ENCODE results near the gene KRTAP10-10. TPM values are rescaled to one million over a fixed set of nuclear protein-coding genes. Genes with fewer than 3 reads are reported as not detected.

Gene KRTAP10-10, protein sequence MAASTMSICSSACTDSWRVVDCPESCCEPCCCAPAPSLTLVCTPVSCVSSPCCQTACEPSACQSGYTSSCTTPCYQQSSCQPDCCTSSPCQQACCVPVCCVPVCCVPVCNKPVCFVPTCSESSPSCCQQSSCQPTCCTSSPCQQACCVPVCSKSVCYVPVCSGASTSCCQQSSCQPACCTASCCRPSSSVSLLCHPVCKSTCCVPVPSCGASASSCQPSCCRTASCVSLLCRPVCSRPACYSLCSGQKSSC
- total RNA-seq = not detected in 2 replicates

DNA sequence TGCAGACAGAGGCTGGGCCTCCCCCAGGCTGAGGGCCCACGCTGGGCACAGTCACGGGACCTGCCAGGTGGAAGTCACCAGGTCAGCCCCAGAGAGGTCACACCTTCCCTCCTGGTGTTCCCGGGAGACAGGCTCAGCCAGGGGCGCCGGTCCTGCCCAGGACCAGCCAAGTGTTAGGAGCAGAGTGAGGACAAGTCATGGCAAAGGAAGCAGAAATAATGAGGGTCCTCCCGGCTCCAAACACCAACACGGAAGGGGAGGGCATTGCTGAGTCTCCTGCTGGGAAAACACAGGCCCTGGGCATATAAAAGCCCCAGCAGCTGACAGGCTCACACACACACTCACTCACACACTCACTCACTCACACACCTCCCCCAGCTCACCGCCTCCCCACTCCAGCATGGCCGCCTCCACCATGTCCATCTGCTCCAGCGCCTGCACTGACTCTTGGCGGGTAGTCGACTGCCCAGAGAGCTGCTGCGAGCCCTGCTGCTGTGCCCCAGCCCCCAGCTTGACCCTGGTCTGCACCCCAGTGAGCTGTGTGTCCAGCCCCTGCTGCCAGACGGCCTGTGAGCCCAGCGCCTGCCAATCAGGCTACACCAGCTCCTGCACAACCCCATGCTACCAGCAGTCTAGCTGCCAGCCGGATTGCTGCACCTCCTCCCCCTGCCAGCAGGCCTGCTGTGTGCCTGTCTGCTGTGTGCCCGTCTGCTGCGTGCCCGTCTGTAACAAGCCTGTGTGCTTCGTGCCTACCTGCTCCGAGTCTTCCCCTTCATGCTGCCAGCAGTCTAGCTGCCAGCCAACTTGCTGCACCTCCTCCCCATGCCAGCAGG, at the start of gene KRTAP10-10:
TSS of gene KRTAP10-10 (plus strand) at position 339 of the 833 bp plus-strand sequence. CDS start at position 401, 62 bp downstream.

DNA sequence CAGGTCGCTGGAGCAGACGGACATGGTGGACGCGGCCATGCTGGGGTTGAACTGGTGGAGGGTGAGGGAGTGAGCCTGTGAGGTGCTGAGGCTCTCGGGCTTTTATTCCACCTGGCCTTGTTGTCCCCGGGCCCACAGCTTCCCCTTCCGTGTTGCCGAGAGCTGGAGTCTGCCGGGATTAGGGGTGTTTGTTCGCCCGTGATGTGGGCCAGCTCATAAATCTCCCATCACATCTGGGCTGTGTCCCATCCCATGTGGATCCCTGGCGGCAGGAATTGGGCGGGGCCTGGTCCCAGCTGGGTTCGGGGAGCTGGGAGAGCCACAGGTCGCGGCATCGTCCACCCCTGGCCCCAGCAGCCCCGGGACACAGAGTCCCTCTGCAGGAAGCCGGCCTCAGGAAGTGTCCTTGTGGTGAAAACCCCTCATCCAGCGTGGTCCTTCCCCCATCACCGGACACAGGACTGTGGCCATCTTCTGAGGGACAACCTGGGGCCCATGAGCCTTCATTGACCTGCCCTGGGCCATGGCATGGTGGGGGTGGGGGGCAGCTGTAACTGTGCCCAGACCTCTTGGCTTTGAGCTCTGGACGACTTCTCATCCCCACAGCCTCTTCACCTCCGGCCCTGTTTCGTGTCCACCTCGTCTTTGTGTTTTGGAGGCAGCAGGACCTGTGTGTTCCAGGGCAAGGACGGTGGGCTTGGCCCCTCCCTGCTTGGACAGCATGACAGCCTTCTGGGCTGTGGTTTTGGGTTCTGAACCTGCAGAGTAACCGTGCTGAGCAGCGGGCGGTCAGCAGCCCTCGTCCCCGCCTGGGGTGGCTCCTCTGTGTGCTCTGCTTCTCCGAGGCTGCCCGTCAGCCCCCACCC, 44.5 kb upstream of the KRTAP10-10 start, which contains the start of gene KRTAP10-6:
TSS of gene KRTAP10-6 (minus strand) at position 60 of the 866 bp plus-strand sequence. CDS start at position 39, 21 bp downstream.

GRCh38 chr21:44600118-44600978, 36.8 kb upstream of the KRTAP10-10 start, which contains the start of gene KRTAP10-7:
Gene KRTAP10-7, plus strand, starts transcription at chr21:44600597. Its CDS starts 25 bp downstream, at chr21:44600622.

GRCh38 chr21:44612029-44612486, 25.1 kb upstream of the KRTAP10-10 start, which contains the start of gene KRTAP10-8:
Gene KRTAP10-8, plus strand, starts transcription at chr21:44612079. Its CDS starts 22 bp downstream, at chr21:44612101.

DNA sequence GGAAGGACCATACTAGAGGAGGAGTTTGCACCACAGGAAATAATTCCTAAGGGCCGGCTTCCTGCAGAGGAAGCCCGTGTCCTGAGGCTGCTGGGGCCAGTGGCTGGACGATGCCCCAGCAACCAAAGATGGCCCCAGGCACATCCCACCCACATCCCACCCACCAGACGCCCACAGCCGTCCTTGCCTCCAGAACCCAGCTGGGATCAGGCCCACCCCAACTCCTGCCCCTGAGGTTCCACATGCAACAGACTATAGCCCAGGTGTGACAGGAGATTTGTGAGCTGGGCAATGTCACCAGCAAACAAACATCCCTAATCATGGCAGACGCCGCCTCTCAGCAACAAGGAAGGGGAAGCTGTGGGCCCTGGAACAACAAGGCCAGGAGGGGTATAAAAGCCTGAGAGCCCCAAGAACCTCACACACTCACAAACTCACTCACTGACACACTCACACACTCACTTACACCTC, 10.4 kb upstream of the KRTAP10-10 start, which contains the start of gene KRTAP10-9:
TSS of gene KRTAP10-9 (plus strand) at position 421 of the 471 bp plus-strand sequence. CDS start 79 bp downstream, outside the sequence.

DNA sequence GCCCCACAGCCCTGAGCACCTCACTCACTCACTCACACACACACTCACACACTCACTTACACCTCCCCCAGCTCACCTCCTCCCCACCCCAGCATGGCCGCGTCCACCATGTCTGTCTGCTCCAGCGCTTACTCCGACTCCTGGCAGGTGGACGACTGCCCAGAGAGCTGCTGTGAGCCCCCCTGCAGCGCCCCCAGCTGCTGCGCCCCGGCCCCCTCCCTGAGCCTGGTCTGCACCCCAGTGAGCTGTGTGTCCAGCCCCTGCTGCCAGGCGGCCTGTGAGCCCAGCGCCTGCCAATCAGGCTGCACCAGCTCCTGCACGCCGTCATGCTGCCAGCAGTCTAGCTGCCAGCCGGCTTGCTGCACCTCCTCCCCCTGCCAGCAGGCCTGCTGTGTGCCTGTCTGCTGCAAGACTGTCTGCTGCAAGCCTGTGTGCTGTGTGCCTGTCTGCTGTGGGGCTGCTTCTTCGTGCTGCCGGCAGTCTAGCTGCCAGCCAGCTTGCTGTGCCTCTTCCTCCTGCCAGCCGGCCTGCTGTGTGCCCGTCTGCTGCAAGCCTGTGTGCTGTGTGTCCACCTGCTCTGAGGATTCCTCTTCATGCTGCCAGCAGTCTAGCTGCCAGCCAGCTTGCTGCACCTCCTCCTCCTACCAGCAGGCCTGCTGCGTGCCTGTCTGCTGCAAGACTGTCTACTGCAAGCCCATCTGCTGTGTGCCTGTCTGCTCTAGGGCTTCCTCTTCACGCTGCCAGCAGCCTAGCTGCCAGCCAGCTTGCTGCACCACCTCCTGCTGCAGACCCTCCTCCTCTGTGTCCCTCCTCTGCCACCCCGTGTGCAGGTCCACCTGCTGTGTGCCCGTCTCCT, 9.4 kb downstream of the KRTAP10-10 start, which contains the start of gene KRTAP10-11:
TSS of gene KRTAP10-11 (plus strand) at position 49 of the 856 bp plus-strand sequence. CDS start at position 94, 45 bp downstream.

DNA sequence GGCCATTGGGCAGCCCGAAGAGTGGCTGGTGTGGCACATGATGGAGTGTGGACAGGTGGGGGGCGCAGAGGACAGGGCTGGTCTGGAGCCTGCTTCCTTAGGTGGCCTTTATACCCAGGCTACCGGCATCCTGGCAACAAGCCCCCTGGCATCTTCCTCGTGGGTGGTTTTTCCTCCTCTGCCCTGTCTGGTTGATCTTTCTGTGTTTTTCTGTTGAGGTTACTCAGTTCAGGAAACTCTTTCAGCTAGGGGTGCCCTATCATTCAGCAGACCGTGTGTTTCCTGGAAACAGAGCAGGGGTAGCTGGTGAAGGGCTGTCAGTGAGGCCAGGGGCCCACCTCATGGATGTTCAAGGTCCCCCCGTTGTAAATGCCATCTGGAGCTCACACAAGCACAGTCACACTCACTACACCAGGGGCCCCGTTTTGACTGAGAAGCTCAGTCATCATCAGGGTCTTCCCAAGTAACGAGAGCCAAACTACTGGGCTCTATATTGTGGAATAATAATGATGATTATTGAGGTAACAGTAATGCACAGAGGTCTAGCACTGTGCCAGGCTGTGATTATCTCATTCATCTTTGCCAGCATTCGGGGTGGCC, 17.5 kb downstream of the KRTAP10-10 start, which contains the start of gene KRTAP12-4:
TSS of gene KRTAP12-4 (minus strand) at position 84 of the 600 bp plus-strand sequence. CDS start at position 39, 45 bp downstream.

DNA sequence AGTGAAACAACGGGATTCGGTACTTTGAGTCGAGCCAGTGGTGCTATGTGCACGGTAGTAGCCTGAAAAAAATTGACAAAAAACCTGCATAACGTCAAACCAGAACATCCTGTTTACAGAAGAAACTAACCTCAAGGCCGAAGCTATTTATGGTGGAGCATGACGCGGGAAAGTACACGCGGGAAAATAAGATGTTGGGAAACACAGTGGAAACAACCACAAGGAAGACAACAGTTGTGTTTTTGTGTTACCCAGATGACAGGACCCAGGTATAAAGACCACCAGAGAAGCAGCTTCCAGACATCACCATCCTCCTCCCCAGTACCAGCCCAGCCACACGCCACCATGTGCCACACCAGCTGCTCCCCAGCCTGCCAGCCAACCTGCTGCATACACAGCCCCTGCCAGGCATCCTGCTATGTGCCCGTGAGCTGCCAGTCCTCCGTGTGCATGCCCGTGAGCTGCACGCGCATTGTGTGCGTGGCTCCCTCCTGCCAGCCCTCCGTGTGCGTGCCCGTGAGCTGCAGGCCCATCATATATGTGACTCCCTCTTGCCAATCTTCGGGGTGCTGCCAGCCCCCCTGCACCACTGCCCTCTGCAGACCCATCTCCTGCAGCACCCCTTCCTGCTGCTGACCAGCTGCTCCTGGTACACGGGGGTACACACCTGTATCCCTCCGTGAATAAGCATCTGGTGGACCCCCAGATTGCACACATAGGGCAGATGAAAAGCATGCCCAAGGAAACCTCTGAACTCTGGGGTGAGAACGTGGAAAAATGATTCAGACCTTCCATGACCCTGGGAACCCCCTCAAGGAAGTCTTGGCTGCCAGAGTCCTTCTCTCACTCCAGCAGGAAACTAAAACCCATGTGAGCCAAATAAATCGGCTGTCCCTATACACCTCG, 20.7 kb downstream of the KRTAP10-10 start, which contains the start of gene KRTAP12-3:
TSS of gene KRTAP12-3 (plus strand) at position 298 of the 906 bp plus-strand sequence. CDS start at position 346, 48 bp downstream.

DNA sequence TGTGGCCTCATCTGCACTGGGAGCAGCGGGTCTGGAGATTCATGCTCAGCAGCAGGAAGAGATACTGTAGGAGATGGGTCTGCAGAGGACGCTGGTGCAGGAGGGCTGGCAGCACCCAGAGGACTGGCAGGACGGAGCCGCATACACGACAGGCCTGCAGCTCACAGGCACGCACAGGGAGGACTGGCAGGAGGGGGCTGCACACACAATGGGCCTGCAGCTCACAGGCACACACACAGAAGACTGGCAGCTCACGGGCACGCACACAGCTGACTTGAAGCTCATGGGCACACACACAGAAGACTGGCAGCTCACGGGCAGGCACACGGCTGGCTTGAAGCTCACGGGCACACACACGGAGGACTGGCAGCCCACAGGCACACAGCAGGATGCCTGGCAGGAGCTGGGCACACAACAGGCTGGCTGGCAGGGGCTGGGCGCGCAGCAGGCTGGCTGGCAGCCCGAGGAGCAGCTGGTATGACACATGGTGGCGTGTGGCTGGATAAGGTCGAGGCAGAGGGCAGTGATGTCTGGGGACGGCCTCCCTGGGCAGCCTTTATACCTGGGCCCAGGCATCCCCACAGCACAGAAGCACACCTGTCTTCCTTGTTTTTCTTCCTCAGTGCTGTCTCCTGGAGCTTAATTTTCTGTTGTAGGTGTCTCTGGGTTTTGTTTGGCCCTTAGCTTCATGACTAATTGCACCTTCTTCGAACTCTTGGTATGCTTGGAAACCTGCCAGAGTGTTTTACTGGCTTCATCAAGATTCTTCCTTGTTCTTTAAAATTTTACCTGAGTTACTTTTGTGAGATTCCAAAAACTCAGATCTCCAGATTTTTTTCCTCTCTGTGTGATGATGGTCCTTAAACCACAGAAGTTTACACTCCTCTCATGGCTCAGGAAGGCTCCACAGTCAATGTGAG, 29.5 kb downstream of the KRTAP10-10 start, which contains the start of gene KRTAP12-2:
TSS of gene KRTAP12-2 (minus strand) at position 527 of the 920 bp plus-strand sequence. CDS start at position 486, 41 bp downstream.

GRCh38 chr21:44681861-44682579, 44.9 kb downstream of the KRTAP10-10 start, which contains the start of gene KRTAP12-1:
Gene KRTAP12-1, minus strand, starts transcription at chr21:44682163. Its CDS starts 40 bp downstream, at chr21:44682123.

Small RNAs within 50 kb of the gene (small RNA-seq; reads per million reads assigned to genes)
- not detected for gene KRTAP12-6P

Other genes starting within 250 kb of the KRTAP10-10 start
- 1.2 and 1.5 TPM in 2 replicates for gene LRRC3, start 181.8 kb upstream of the KRTAP10-10 start, total RNA-seq
- gene KRTAP10-1, start 97.2 kb upstream of the KRTAP10-10 start, total RNA-seq = not detected in 2 replicates
- gene KRTAP10-2, start 85.9 kb upstream of the KRTAP10-10 start, total RNA-seq = not detected in 2 replicates
- gene KRTAP10-3, start 78.6 kb upstream of the KRTAP10-10 start, total RNA-seq = not detected in 2 replicates
- not detected in 2 replicates for gene KRTAP10-4, start 63.6 kb upstream of the KRTAP10-10 start, total RNA-seq
- not detected in 2 replicates for gene KRTAP10-5, start 56.8 kb upstream of the KRTAP10-10 start, total RNA-seq
- not detected in 2 replicates for gene KRTAP10-6, start 44.9 kb upstream of the KRTAP10-10 start, total RNA-seq
- not detected in 2 replicates for gene KRTAP10-7, start 36.8 kb upstream of the KRTAP10-10 start, total RNA-seq
- gene KRTAP10-8, start 25.3 kb upstream of the KRTAP10-10 start, total RNA-seq = not detected in 2 replicates
- not detected in 2 replicates for gene KRTAP10-9, start 10.3 kb upstream of the KRTAP10-10 start, total RNA-seq
- not detected in 2 replicates for gene KRTAP10-11, start 9.1 kb downstream of the KRTAP10-10 start, total RNA-seq
- gene KRTAP12-4, start 17.3 kb downstream of the KRTAP10-10 start, total RNA-seq = not detected in 2 replicates
- not detected in 2 replicates for gene KRTAP12-3, start 20.6 kb downstream of the KRTAP10-10 start, total RNA-seq
- not detected in 2 replicates for gene KRTAP12-2, start 29.6 kb downstream of the KRTAP10-10 start, total RNA-seq
- gene KRTAP12-1, start 44.8 kb downstream of the KRTAP10-10 start, total RNA-seq = not detected in 2 replicates
- not detected in 2 replicates for gene KRTAP10-12, start 59.8 kb downstream of the KRTAP10-10 start, total RNA-seq
- not detected in 2 replicates for gene TSPEAR, start 74.2 kb downstream of the KRTAP10-10 start, total RNA-seq
- gene UBE2G2, start 164.5 kb downstream of the KRTAP10-10 start, total RNA-seq = 92.7 and 94.8 TPM in 2 replicates
- 69.0 and 84.1 TPM in 2 replicates for gene SUMO3, start 180.7 kb downstream of the KRTAP10-10 start, total RNA-seq
- gene PTTG1IP, start 236.3 kb downstream of the KRTAP10-10 start, total RNA-seq = 108 and 111 TPM in 2 replicates

Measured in subcutaneous preadipocyte (primary cell).